GM18873 (cell line): ENCODE data around the gene BTG2.
"Not testable (repeated sequence)": the region's sequence is repeated elsewhere in the genome, so short reads cannot be mapped to it uniquely, and the experiment has no call there.

Source experiments
- ATAC-seq: cut with Tn5 transposase; IDR thresholded peaks from one replicate; pipeline ENCODE4 v1.9.1; 2021; ENCODE audit warnings: mild to moderate bottlenecking, moderate library complexity, moderate number of reproducible peaks; ENCODE audit not compliant: unreplicated experiment, low FRiP score

BTG2 gene

GRCh38 chr1:203304919-203305808 lies at the start of gene BTG2:
Gene BTG2 (plus strand): TSS chr1:203305519. CDS start chr1:203305607, 88 bp downstream.
- peak; percentile 56 for ATAC-seq

GRCh38 chr1:203256636-203257035 lies 48.7 kb upstream of the BTG2 start:
- not testable (repeated sequence) for ATAC-seq

- no peak for ATAC-seq
These were observed 41.8 kb upstream of the BTG2 start for GRCh38 chr1:203263496-203263895.

- ATAC-seq: no peak
These were observed 41.2 kb upstream of the BTG2 start for GRCh38 chr1:203264052-203264501.

GRCh38 chr1:203265541-203265940 lies 39.8 kb upstream of the BTG2 start:
- ATAC-seq: no peak

- ATAC-seq: not testable (repeated sequence)
These were observed 39.2 kb upstream of the BTG2 start for GRCh38 chr1:203266140-203266539.

- ATAC-seq: no peak
These were observed 37.9 kb upstream of the BTG2 start for GRCh38 chr1:203267347-203267846.

GRCh38 chr1:203267912-203268311 lies 37.4 kb upstream of the BTG2 start:
- no peak for ATAC-seq

- no peak for ATAC-seq
These were observed 36.2 kb upstream of the BTG2 start for GRCh38 chr1:203268901-203269653.

- no peak for ATAC-seq
These were observed 35.7 kb upstream of the BTG2 start for GRCh38 chr1:203269654-203270020.

GRCh38 chr1:203270448-203270847 lies 34.9 kb upstream of the BTG2 start:
- ATAC-seq: no peak

- peak; percentile 31 for ATAC-seq
These were observed 34.1 kb upstream of the BTG2 start for GRCh38 chr1:203271018-203271743.

- no peak for ATAC-seq
These were observed 33.2 kb upstream of the BTG2 start for GRCh38 chr1:203271962-203272632.

- ATAC-seq: no peak
These were observed 32.6 kb upstream of the BTG2 start for GRCh38 chr1:203272633-203273205.

GRCh38 chr1:203273206-203273868 lies 32.0 kb upstream of the BTG2 start:
- peak; percentile 44 for ATAC-seq

- no peak for ATAC-seq
These were observed 31.3 kb upstream of the BTG2 start for GRCh38 chr1:203273869-203274602.

- ATAC-seq: no peak
These were observed 30.5 kb upstream of the BTG2 start for GRCh38 chr1:203274603-203275381.
